NCI-H128 (cell line): ENCODE measurements around the gene LTBP3.

Source experiments
- DNase-seq: peaks from one replicate; lab custom pipeline; 2025; ENCODE audit not compliant: unreplicated experiment; lab: John Stamatoyannopoulos, UW

LTBP3 gene

DNA sequence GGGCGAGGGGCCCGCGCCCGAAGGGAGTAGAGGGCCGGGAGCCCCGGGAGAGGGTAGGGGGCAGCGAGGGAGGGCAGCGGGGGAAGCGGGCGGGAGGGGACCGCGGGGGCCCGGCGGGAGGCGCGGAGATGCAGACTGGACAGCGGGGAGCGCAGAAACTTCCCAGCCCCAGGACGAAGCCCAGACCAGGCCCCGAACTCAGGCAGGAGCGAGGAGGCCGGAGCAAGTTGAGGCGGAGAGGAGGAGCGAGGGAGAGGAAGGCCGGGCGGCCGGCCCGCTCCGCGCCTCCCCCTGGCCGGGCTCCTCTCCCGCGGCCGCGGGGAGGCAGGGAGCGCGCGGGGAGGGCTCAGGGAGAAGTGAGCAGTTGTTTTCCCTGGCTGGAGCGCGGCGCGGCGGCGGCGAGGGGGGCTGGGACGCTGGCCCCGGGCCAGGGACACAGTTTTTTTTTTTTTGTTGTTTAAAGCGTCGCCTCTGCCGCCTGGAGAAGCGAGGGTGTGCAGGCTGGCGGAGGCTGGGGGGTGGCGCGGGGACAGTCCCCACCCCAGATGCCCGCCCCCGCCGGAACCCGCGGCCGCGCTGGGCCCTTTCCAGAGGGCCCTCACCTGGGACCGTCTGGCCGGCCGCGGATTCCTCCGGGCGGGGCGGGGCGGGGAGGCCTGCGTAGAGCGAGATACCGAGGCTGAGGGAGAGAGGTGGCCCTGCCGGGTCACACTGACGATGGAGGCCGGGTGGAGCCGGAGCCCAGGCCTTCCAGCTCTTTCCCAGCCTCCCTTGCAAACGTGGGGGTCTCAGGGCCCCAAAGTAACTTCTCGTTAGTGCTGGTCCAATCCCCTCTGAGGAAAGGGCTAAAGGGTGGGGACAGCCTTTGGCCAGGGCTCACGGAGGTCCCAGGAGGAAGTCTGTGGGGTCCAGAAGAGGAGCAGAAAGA is at the start of gene LTBP3:
Gene LTBP3 (minus strand): TSS at position 358 of the 928 bp plus-strand sequence. CDS start 400 bp downstream, outside the sequence.
- DNase-seq, result peak; percentile 48

DNA sequence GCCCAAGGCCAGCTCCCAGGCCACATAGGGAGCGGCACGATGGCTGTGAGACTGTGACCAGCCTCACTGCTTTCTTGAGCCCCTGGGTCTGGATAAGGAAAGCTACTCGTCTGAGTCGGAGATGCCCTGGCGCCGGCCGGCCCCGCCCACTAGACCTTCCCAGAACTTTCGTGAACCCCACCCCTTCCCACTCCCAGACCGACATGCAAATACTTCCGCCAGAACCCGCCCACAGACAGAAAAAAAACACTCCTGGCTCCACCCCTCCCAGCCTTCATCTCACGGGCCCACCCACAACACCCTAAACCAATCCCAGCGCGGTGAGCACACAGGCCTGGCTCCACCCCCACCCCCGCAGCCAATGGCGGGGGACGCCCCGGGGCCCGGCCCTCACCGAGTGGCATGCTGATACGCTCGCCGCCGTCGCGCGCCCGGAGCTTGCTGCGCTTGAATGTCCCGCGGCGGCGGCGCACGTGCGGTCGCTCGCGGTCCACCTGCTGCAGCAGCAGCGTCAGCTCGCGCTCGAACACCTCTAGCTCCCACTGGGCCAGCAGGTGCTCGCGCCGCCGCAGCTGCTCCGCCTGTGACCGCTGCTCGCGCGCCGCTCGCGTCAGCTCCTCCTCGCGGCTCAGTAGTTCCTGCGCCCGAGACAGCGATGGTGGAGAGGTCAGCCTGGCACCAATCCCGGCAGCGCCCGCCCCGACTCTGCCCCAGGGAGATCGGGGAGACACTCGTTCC is 48.9 kb upstream of the LTBP3 start:
- DNase-seq, result no peak

DNA sequence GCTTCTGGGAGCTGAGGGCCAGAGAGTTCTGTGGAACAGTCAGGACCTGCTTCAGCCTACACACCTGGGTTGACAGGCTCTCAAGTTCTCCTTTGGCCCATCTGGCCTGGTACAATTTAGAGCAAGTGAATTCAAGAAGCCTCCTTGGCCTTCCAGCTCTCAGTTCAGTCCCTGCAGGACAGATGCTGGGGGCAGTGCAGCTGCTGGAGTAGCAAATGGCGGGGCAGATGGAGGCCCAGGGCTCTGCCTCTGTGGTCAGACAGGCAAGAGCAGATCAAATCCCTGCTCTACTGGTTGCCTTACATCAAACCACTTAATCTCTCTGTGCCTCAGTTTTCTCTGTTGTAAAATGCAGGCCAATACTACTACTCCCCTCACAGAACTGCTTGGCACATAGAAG is 46.1 kb upstream of the LTBP3 start:
- DNase-seq, result no peak

DNA sequence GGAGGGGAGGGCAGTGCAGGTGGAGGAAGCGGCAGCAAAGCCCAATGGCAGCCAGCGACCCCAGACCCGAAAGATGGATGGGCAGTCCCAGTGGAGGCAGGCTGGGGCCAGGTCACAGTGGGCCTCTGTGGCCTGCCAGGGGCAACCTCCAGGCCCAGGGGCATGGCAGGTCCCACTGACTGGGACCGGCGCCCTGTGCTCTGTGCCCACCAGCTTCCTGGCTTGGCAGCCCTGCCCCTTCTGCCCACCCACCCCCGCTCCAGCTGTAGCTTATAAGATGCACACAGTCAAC is 41.7 kb upstream of the LTBP3 start:
- DNase-seq, result no peak

DNA sequence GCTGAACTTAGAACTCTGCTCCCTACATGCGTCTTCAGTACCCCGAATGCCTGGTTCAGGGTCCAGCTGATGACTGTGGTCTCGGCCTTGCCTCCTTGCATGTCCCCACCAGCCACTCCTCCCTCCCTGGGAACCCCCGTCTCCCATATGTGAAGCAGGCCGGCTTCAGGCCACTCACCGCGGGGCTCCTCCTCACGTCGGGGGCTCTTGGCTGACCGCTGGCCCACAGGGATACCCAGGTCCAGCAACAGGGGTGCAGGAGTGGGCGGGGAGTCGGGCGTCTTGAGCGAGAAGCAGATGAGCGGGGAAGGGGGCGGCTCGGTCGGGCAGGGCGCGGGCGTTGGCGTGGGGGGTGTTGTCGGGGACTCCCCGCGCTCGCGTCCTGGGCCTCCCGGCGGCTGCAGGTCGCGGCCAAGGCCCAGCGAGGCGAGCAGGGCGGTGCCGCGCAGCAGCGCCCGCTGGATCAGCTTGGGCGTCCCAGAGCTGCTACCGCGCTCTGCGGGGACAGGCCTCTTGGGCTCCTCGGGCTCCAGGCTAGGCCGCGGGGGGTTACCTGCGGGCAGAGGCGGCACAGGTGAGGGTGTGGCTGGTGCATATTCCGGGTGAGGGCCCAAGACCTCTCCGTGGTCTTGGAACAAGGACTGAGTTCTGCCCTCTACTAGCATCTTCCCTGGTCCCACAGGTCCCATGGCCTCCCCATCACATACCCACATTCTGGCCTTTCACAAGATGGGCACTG is 41.2 kb upstream of the LTBP3 start:
- DNase-seq, result no peak

DNA sequence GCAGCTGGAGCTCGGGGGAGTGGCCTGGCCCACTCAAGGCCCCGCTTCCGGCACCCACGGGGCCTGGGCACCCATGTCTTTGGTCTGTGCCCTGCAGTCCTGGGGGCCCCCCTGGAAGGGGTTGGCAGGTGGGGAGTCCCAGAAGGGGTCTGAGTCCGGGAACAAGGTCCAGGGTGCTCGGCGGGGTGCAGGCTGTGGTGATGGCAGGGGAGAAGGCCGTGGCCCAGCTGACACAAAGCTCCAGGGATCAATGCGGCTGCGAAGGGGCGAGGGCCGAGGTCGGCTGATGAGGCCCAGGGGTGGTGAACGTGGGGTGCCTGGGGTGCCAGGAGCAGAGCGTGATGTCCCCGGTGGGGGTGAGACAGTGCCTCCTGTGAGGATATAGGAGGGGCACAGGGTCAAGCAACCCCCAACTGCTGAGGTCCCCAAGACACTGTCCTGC is 40.1 kb upstream of the LTBP3 start:
- no peak for DNase-seq

DNA sequence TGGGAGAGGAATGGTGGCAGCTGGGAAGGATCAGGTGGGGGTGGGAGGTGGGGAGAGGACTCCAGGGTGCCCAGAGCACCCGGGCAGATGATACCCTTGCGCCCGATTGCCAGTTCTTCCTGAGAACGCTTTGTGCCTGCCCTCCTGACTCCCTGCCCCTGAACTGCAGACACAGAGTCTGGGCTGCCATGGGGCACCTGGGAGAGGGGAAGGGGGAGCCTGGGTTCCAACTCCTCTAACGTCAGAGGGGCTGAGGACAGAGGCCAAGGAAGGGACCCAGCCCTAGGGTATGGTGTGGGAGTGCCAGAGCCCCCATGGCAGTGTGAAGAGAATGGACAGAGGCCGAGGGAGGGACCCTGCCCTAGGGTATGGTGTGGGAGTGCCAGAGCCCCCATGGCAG is 38.4 kb upstream of the LTBP3 start:
- DNase-seq, result no peak

DNA sequence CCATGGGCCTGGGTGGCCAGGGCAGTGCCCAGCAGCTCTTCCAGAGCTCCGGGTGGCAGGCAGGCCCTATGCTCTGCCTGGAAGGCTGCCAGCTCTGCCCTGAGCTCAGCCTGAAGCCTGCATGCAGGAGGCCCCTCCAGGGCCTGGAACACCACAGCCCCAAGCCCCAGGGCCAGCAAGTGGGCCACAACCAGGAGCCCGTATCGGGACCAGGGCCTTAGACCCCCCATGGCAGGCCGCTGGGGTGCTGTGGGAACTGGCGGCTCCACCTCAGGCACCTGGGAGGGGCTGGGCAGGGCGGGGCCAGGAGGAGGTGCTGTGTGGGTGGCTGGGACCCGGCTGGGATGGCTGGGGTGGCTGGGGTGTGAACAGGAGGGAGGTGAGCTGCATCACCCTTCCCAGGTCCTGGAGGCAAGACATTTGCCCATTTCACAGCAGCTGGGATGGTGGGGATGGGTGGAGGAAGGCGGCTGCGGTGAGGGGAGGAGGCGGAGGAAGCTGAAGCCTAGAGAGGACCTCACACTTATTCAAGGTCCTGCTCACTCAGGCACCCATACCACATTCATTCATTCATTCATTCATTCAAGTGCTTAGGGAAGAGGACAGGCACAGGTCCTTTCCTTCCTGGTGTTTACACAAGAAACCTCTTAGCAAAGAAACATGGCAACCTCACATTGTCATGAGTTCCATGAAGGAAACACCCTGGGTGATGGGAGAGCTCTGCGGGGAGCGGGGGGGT is 37.6 kb upstream of the LTBP3 start, which contains the start of gene KCNK7:
Gene KCNK7 (minus strand): TSS at position 258 of the 739 bp plus-strand sequence. CDS start 28 bp downstream, at position 230.
- no peak for DNase-seq

DNA sequence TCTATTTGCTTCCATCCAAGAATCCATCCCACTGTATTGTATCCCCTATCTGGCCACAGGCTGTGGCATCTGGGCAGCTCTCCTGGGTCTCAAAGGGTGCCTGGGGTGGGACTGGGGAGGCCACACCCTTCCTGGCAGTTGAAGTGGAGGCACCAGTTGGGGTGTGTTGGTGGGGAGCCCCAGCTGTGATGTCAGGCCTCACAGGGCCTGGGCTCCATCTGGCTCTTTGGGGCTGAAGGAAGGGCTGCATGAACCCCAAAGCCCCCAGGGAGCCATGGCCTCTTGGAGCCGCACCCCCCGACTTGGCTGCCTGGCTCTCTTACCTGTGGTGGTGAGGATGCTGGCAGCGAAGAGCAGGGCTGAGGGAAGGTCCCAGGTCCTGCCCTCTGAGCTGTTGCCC is 37.0 kb upstream of the LTBP3 start:
- no peak for DNase-seq

DNA sequence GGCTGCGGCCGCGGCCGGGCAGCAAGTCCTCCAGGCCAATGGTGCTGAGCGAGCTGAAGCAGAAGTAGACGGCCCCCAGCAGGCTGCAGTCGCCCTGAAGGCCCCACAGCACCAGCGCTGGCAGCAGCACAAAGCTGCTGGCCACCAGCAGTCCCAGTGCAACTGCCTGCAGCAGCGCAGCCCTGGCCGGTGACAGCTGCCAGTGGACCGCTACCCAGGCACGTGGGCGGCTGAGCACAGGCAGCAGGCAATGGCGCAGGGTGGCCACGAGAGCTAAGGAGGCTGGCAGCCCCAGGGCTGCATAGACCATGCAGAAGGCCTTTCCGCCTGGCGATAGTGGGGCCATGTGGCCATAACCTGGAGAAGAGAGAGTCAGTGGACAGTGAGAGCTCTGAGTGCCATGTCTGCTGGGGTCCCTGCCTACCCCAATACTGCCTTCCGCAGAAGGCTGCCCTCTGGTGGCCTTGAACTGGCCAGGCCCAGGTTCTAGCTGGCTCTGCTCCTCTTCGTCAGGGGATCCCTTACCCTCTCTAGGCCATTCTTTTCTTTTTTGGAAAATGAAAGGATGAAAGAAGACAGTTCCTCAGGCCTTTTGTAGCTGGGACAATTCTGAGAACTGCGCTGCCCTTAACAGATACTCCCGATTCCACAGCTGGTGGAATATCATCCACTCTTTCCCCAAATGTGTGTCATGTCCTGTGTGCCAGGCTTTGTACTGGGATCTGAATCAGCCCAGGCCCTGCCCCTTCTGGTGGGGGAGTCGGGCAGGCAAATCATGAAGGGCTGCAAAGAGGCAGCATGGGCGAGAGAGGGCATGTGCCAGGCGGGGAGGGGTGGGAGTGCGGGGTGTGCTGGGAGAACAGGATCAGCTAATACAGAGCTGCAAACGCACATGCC is 35.6 kb upstream of the LTBP3 start:
- no peak for DNase-seq

DNA sequence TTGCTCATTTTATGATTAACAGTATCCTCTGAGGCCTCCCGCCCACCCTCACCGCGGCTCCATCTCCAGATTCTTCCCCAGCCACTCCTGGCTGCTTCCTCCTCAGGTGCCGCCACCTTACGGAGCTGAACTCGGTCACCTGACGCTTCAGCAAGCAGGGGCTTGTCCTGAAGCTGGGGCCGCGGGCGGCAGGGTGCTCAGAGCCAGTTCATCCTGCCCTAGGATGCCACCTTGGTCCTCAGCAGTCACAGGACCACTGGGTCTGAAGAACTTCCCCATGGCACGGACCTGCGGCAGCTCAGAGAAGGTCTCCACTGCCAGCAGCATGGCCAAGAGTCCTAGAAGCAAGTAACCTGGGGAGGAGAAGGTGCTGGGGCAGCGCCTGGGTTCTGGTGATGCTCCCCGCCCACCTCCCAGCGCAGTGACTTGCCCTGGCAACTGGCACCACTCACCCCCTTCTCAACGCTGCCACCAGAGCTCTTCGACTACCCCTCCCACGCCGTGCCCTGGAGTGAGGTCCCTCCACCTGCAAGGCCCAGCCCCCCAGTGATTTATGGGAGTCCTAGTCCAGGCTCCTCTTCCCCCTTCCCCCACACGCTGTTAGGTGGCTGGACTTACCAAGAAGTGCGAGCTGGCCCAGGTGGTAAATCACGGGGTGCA is 34.8 kb upstream of the LTBP3 start:
- no peak for DNase-seq

DNA sequence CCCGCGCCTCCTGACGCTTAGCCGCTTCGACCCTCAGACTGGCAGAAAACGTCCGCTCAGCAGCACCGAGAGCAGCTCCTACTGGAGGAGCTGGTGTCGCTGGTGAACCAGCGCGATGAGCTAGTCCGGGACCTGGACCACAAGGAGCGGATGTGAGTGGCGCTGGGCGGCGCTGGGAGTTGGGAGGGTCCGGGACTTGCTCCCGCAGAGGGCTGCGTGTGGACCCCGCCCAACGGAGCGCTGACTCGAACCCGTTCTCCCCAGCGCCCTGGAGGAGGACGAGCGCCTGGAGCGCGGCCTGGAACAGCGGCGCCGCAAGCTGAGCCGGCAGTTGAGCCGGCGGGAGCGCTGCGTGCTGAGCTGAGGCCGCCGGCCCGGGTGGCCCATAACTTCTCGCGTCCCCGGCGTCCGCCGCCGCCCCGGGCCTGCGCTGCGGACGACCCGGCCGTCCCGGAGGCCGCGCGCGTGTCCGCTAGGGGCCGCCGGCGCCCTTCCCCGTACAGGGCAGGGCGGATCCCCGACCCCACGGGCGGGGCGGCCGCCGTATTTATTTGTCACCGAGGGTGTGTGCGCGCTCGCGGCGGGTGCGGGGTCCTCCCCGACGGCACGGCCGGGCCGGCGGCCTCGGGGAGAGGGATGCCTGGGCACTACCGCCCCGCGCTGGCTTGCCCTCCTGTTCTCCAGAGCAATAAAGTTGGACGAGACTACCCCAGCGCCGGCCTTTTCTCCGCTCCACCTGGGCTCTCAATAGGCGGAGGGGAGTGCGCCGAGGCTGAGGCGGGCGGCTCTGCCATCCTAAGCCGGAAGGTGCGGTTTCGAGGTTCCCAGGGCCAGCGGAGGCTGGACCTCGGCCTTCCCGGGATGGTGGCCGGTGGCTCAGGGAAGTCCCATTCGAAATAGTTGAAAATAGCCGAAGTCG is 34.0 kb upstream of the LTBP3 start:
- DNase-seq, result no peak

DNA sequence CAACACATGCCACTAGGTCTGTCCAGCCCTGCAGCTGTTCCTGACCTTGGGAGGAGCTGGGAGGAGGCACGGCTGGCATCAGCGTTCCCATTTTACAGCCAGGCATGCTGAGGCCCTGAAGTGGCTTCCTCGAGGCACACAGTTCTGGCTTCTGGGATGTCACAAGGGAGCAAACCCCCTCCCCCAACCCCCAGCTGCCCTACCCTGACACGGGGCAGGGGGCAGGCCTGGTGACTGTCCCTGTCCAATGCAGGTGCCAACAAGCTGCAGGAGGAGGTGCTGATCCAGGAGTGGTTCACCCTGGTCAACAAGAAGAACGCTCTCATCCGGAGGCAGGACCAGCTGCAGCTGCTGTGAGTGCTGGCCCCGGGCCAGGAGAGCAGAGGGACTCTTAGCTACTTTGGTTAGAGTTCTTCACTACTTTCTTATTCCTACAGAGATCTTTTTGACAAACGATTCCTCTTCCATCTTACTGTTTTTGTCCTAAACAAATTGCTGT is 32.1 kb upstream of the LTBP3 start:
- DNase-seq, result no peak

DNA sequence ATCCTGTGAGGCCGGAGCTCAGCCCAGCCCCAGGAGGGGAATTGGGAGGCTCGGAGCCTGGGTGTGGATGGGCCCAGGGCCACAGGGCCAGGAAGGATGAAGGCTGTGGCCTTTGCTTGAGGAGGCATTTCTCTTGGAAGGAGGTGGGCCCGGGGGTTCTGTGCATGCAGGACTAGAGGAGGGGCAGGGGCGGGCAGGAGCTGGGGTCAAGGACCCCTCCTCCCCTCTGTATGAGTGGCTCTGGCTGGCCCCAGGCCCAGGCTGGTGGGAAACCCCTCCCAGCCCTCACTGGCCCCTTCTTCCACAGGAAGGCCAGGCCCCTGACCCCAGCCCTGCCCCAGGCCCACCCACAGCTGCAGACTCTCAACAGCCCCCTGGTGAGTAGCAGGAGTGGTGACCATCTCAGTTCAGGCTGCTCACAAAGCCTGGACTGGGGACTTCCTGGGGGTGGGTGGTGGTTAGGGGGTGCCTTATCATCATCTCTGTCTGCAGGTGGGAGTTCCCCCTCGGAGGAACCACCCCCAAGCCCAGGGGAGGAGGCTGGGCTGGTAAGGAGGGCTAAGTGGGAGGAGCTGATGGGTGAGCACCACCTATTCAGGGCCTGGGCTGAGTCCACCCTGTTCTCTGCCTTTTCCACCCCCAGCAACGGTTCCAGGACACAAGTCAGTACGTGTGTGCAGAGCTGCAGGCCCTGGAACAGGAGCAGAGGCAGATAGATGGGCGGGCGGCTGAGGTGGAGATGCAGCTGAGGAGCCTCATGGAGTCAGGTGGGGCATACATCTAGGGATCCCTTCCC is 31.5 kb upstream of the LTBP3 start:
- no peak for DNase-seq

DNA sequence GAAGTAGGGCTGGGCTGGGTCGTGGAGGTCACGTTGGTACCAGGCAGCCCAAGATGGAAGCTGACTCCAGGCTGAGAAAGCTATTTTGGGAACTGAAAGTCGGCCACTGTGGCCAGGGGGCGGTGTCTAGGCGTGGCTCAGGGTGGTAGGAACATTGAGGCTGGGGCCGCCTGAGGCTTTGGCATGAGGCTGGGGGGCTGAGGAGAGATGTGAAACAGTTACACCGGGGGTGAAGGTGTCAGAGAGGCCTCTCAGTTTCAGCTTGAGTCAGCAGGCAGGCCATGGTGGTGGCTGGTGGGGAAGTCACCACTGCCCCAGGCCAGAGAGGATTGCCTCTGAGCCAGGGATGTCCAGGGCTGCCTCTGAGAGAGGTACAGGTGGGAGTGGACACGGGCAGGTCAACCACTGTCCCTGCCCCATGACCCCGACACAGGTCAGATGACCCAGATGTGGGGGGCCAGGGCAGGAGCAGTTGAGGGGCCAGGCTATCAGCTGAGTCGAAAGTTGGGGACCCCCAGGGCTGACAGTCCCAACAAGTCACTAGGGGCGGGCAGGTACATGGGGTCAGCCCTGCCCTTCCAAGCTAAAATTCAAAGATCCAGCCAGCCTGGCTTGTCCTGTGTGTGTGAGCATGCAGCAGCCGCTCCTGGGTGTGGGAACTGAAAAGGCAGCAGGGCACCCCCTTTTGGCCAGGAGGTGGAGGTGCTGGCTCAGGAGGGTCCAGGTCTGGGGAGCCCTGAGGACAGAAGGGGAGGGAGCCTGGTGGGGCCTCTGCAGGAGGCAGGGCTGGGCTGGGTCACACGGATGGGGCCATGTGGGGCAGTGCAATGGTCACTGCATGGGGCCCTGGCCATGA is 30.3 kb upstream of the LTBP3 start:
- no peak for DNase-seq

DNA sequence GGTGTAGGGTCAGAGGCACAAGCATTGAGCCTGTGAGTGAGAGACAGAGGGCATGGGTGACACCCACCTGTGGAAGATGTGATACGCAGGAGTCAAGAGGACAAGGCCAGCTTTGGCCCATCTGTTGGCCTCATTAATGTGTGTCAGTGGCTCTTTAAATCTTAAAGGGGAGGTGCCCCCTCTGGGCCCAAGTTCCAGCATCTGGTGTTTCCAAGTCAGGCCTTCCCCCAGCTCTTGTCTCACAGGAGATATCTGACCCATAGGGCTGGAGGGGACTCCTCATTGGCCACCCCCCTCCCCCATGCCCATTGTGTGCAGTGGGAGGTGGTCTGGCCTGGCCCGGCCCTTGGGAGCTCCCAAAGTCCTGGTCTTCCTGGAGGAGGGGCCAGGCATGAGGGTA is 28.5 kb upstream of the LTBP3 start:
- no peak for DNase-seq
